HepG2 (cell line): ENCODE results near the gene ERFL. TPM values are rescaled to one million over a fixed set of nuclear protein-coding genes. Genes with fewer than 3 reads are reported as not detected.
A peak's percentile ranks its signal among the peaks of the same experiment; 100 is the strongest.

Experiments
- IRX3 ChIP-seq: sonication (generic); formaldehyde crosslinking; IDR thresholded peaks from 2 replicates; pipeline ENCODE4 v1.8.1; 2023; ENCODE audit warnings: mild to moderate bottlenecking, low read depth, missing genetic modification reagents, borderline replicate concordance
- POLR2G ChIP-seq: fragments of 200-400 bp; formaldehyde crosslinking; IDR thresholded peaks from 2 replicates; pipeline ENCODE4 v1.6.1; 2018; ENCODE audit warnings: mild to moderate bottlenecking, low read depth, low read length, moderate library complexity
- PRPF4 ChIP-seq: fragments of 200-400 bp; formaldehyde crosslinking; IDR thresholded peaks from 2 replicates; pipeline ENCODE4 v1.6.1; 2016; ENCODE audit warnings: low read length, low read depth; ENCODE audit not compliant: poor library complexity, severe bottlenecking
- REL ChIP-seq: sonication (generic); formaldehyde crosslinking; conservative IDR thresholded peaks from 2 replicates; pipeline ENCODE4 v1.8.0; 2022; ENCODE audit warnings: mild to moderate bottlenecking, missing genetic modification reagents, moderate library complexity
- XRCC5 ChIP-seq: fragments of 200-400 bp; formaldehyde crosslinking; optimal IDR thresholded peaks from 2 replicates; pipeline ENCODE3; 2017; ENCODE audit warnings: mild to moderate bottlenecking, low read length
- ZHX1 ChIP-seq: sonication (generic); formaldehyde crosslinking; IDR thresholded peaks from 2 replicates; pipeline ENCODE4 v1.8.1; 2022; ENCODE audit warnings: low read depth, mild to moderate bottlenecking, missing genetic modification reagents
- ZNF646 ChIP-seq: sonication (generic); formaldehyde crosslinking; IDR thresholded peaks from 2 replicates; pipeline ENCODE4 v1.9.0; 2021; ENCODE audit warnings: mild to moderate bottlenecking, missing genetic modification reagents
- polyA plus RNA-seq, 8 experiments: library from polyadenylated mRNA; depleted of rRNA in 3 of 8; stranded (reverse) in 7 of 8; unstranded in 1 of 8; fragments of >200 nt; fragmentation: Illumina TruSeq in 4 of 8; extraction: Trizol in 4 of 8; gene quantifications; 2 replicates each; pipeline versions ENCODE4 v1.2.1 to v1.2.3, GENCODE V29; 2011 to 2016; ENCODE audit warnings: low read depth in 4 of 8, missing spikeins in 1 of 8, mixed read lengths in 1 of 8; ENCODE audit not compliant: insufficient read depth in 1 of 8
- total RNA-seq, 5 experiments: library from RNA; depleted of rRNA; stranded (reverse); fragments of >200 nt; fragmentation: Illumina TruSeq; extraction: Trizol; gene quantifications; 2 replicates each; pipeline ENCODE4 v1.2.3, GENCODE V29; 2016; ENCODE audit warnings: low read depth in 1 of 5
- TF ChIP-seq, protein P1 (sequence below): sonication (generic); formaldehyde crosslinking; IDR thresholded peaks from 2 replicates; pipeline ENCODE4 v1.5.0; 2020; ENCODE audit warnings: mild to moderate bottlenecking, missing genetic modification reagents
- TF ChIP-seq, protein P2 (sequence below): IDR thresholded peaks from 2 replicates; pipeline ENCODE4 v1.6.1; 2016; ENCODE audit warnings: low read depth, missing genetic modification reagents, missing compliant biosample characterization

The ERFL gene
- total and polyA plus RNA-seq, 2 of the 13 experiments (the other 11 are each of a cell fraction or from before 2014, with no cell fraction given): not detected

GRCh38 chr19:41959056-41960053 is 31.1 kb upstream of the ERFL start, which contains the start of gene RABAC1 (continued):
- TF ChIP-seq ZNF646 (CRISPR knock-in tag): no peak
- no peak for TF ChIP-seq PRPF4
- TF ChIP-seq, protein P1, sequence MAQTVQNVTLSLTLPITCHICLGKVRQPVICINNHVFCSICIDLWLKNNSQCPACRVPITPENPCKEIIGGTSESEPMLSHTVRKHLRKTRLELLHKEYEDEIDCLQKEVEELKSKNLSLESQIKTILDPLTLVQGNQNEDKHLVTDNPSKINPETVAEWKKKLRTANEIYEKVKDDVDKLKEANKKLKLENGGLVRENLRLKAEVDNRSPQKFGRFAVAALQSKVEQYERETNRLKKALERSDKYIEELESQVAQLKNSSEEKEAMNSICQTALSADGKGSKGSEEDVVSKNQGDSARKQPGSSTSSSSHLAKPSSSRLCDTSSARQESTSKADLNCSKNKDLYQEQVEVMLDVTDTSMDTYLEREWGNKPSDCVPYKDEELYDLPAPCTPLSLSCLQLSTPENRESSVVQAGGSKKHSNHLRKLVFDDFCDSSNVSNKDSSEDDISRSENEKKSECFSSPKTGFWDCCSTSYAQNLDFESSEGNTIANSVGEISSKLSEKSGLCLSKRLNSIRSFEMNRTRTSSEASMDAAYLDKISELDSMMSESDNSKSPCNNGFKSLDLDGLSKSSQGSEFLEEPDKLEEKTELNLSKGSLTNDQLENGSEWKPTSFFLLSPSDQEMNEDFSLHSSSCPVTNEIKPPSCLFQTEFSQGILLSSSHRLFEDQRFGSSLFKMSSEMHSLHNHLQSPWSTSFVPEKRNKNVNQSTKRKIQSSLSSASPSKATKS: no peak
- TF ChIP-seq IRX3 (CRISPR knock-in tag): no peak
- peak; percentile 67 for TF ChIP-seq XRCC5
- TF ChIP-seq REL (CRISPR knock-in tag): no peak
- TF ChIP-seq POLR2G: peak; percentile 17; the same call in 1 of the 2 replicates
- TF ChIP-seq, protein P2, sequence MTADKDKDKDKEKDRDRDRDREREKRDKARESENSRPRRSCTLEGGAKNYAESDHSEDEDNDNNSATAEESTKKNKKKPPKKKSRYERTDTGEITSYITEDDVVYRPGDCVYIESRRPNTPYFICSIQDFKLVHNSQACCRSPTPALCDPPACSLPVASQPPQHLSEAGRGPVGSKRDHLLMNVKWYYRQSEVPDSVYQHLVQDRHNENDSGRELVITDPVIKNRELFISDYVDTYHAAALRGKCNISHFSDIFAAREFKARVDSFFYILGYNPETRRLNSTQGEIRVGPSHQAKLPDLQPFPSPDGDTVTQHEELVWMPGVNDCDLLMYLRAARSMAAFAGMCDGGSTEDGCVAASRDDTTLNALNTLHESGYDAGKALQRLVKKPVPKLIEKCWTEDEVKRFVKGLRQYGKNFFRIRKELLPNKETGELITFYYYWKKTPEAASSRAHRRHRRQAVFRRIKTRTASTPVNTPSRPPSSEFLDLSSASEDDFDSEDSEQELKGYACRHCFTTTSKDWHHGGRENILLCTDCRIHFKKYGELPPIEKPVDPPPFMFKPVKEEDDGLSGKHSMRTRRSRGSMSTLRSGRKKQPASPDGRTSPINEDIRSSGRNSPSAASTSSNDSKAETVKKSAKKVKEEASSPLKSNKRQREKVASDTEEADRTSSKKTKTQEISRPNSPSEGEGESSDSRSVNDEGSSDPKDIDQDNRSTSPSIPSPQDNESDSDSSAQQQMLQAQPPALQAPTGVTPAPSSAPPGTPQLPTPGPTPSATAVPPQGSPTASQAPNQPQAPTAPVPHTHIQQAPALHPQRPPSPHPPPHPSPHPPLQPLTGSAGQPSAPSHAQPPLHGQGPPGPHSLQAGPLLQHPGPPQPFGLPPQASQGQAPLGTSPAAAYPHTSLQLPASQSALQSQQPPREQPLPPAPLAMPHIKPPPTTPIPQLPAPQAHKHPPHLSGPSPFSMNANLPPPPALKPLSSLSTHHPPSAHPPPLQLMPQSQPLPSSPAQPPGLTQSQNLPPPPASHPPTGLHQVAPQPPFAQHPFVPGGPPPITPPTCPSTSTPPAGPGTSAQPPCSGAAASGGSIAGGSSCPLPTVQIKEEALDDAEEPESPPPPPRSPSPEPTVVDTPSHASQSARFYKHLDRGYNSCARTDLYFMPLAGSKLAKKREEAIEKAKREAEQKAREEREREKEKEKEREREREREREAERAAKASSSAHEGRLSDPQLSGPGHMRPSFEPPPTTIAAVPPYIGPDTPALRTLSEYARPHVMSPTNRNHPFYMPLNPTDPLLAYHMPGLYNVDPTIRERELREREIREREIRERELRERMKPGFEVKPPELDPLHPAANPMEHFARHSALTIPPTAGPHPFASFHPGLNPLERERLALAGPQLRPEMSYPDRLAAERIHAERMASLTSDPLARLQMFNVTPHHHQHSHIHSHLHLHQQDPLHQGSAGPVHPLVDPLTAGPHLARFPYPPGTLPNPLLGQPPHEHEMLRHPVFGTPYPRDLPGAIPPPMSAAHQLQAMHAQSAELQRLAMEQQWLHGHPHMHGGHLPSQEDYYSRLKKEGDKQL (CRISPR knock-in tag): no peak
- TF ChIP-seq ZHX1: no peak
